ENCODE data around the gene ECHDC3. TPM values are rescaled to one million over a fixed set of nuclear protein-coding genes. Genes with fewer than 3 reads are reported as not detected.

ECHDC3 gene
- total and polyA plus RNA-seq, 2 of the 13 experiments (the other 11 are each of a cell fraction or from before 2014, with no cell fraction given), result not detected

DNA sequence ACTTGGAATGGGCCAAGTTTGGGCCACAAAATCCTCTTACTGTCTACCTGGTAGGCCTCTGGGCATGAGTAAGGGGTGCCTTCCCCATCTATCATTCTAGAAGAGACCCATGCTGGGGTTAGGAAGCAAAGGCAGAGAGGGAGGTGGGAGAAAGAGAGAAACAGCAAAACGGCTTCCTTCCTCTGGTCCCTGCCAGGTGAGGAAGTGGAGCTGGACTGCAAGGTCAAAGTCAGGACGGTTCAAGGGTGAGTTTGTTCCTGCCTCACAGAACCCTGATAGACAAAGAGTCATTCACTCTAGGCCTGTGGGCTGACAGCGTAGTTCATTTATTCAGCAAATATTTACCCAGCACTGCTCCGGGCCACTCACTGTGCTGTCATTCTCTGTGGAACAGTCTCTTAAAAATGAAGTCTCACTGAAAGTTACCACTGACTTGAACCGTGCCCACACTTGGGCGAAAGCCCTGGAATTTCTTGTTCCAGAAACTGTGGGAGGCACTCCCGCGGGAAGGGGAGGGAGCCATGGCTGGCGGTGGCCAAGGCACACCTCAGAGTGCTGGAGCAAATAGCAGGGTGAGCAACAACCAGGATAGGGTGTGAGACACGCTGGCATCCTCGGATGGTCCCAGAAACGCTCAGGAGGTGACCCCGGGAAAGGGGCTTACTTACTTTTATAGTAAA is 26.2 kb upstream of the ECHDC3 start (continued):
- TF ChIP-seq, protein P1, sequence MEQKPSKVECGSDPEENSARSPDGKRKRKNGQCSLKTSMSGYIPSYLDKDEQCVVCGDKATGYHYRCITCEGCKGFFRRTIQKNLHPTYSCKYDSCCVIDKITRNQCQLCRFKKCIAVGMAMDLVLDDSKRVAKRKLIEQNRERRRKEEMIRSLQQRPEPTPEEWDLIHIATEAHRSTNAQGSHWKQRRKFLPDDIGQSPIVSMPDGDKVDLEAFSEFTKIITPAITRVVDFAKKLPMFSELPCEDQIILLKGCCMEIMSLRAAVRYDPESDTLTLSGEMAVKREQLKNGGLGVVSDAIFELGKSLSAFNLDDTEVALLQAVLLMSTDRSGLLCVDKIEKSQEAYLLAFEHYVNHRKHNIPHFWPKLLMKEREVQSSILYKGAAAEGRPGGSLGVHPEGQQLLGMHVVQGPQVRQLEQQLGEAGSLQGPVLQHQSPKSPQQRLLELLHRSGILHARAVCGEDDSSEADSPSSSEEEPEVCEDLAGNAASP (CRISPR knock-in tag; IDR thresholded peaks at IDR 0.05; ENCODE audit: borderline replicate concordance), result peak; percentile 95
- TF ChIP-seq ZBTB8A (CRISPR knock-in tag; IDR thresholded peaks at IDR 0.05; ENCODE audit: borderline replicate concordance, low read depth) (no peak), ZNF564 (CRISPR knock-in tag; IDR thresholded peaks at IDR 0.05) (no peak), ZNF616 (CRISPR knock-in tag; IDR thresholded peaks at IDR 0.05; ENCODE audit: low read depth) (no peak), MYC (CRISPR knock-in tag; IDR thresholded peaks at IDR 0.05; ENCODE audit: borderline replicate concordance) (peak; percentile 74), ZNF121 (CRISPR knock-in tag; IDR thresholded peaks at IDR 0.05) (no peak; the same call in 1 of the 2 replicates), ZNF510 (CRISPR knock-in tag; IDR thresholded peaks at IDR 0.05; ENCODE audit: low read depth) (no peak), PHF5A (CRISPR knock-in tag; IDR thresholded peaks at IDR 0.05; ENCODE audit: low read depth, unreplicated experiment) (no peak), DNMT1 (CRISPR knock-in tag; IDR thresholded peaks at IDR 0.05) (no peak), MIER3 (CRISPR knock-in tag; IDR thresholded peaks at IDR 0.05; ENCODE audit: borderline replicate concordance) (peak; percentile 89), ZEB1 (IDR thresholded peaks at IDR 0.05; ENCODE audit: insufficient replicate concordance, low read depth) (peak; percentile 90), ZNF75D (CRISPR knock-in tag; IDR thresholded peaks at IDR 0.05; ENCODE audit: borderline replicate concordance) (no peak), ZNF24 (IDR thresholded peaks at IDR 0.05) (peak; percentile 94), SRSF1 (optimal IDR thresholded peaks at IDR 0.05; ENCODE audit: low read depth, low read length) (no peak), ARID2 (CRISPR knock-in tag; IDR thresholded peaks at IDR 0.05; ENCODE audit: borderline replicate concordance) (no peak), ZNF678 (CRISPR knock-in tag; IDR thresholded peaks at IDR 0.05) (no peak), MAZ (IDR thresholded peaks at IDR 0.05; ENCODE audit: borderline replicate concordance, low read depth, low read length) (no peak), MAZ (CRISPR knock-in tag; IDR thresholded peaks at IDR 0.05; ENCODE audit: low read depth) (no peak; the same call in 1 of the 2 replicates)
- TF ChIP-seq, protein P2, sequence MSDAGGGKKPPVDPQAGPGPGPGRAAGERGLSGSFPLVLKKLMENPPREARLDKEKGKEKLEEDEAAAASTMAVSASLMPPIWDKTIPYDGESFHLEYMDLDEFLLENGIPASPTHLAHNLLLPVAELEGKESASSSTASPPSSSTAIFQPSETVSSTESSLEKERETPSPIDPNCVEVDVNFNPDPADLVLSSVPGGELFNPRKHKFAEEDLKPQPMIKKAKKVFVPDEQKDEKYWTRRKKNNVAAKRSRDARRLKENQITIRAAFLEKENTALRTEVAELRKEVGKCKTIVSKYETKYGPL (CRISPR knock-in tag; IDR thresholded peaks at IDR 0.05), result 0 out of 2 replicates have a peak, but pooled peaks have one; percentile 33
- TF ChIP-seq, protein P3, sequence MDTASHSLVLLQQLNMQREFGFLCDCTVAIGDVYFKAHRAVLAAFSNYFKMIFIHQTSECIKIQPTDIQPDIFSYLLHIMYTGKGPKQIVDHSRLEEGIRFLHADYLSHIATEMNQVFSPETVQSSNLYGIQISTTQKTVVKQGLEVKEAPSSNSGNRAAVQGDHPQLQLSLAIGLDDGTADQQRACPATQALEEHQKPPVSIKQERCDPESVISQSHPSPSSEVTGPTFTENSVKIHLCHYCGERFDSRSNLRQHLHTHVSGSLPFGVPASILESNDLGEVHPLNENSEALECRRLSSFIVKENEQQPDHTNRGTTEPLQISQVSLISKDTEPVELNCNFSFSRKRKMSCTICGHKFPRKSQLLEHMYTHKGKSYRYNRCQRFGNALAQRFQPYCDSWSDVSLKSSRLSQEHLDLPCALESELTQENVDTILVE (CRISPR knock-in tag; IDR thresholded peaks at IDR 0.05), result peak; percentile 52; the same call in 1 of the 2 replicates
- TF ChIP-seq, protein P4, sequence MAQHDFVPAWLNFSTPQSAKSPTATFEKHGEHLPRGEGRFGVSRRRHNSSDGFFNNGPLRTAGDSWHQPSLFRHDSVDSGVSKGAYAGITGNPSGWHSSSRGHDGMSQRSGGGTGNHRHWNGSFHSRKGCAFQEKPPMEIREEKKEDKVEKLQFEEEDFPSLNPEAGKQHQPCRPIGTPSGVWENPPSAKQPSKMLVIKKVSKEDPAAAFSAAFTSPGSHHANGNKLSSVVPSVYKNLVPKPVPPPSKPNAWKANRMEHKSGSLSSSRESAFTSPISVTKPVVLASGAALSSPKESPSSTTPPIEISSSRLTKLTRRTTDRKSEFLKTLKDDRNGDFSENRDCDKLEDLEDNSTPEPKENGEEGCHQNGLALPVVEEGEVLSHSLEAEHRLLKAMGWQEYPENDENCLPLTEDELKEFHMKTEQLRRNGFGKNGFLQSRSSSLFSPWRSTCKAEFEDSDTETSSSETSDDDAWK (CRISPR knock-in tag; IDR thresholded peaks at IDR 0.05), result no peak
- TF ChIP-seq, protein P5, sequence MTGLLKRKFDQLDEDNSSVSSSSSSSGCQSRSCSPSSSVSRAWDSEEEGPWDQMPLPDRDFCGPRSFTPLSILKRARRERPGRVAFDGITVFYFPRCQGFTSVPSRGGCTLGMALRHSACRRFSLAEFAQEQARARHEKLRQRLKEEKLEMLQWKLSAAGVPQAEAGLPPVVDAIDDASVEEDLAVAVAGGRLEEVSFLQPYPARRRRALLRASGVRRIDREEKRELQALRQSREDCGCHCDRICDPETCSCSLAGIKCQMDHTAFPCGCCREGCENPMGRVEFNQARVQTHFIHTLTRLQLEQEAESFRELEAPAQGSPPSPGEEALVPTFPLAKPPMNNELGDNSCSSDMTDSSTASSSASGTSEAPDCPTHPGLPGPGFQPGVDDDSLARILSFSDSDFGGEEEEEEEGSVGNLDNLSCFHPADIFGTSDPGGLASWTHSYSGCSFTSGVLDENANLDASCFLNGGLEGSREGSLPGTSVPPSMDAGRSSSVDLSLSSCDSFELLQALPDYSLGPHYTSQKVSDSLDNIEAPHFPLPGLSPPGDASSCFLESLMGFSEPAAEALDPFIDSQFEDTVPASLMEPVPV (CRISPR knock-in tag; IDR thresholded peaks at IDR 0.05), result no peak

Data from HepG2 (cell line).